Measurements from ENCODE around the gene PCDHGB3. TPM values are rescaled to one million over a fixed set of nuclear protein-coding genes. Genes with fewer than 3 reads are reported as not detected.
A peak's percentile ranks its signal among the peaks of the same experiment; 100 is the strongest.
"Not testable (repeated sequence)": the region's sequence is repeated elsewhere in the genome, so short reads cannot be mapped to it uniquely, and the experiment has no call there.

The PCDHGB3 gene
- total and polyA plus RNA-seq, 12 donors, result 0.39 to 14.0 (median 9.0) TPM

DNA sequence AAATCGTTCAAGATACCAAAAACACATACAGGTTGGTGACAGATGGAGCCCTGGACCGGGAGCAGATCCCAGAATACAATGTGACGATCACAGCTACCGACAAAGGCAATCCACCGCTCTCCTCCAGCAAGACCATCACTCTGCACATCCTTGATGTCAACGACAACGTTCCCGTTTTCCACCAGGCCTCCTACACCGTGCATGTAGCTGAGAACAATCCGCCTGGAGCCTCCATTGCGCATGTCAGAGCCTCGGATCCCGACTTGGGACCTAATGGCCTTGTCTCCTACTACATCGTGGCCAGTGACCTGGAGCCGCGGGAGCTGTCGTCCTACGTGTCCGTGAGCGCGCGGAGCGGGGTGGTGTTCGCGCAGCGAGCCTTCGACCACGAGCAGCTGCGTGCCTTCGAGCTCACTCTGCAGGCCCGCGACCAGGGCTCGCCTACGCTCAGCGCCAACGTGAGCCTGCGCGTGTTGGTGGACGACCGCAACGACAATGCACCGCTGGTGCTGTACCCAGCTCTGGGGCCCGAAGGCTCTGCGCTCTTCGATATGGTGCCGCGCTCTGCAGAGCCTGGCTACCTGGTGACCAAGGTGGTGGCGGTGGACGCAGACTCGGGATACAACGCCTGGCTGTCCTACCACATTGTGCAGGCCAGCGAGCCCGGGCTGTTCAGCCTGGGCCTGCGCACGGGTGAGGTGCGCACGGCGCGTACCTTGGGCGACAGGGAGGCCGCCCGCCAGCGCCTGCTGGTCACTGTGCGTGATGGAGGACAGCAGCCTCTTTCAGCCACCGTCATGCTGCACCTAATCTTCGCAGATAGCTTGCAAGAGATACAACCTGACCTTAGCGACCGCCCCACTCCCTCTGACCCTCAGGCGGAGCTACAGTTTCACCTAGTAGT lies 1.8 kb downstream of the PCDHGB3 start:
- Histone ChIP-seq H3K4me1 (peaks cover 0 to 39% (median 0%) of the 10 kb centered on the region in 9 donors), H3K27ac (no peak overlapping the region), H3K36me3 (peaks cover 0 to 28% (median 0%) of the 10 kb centered on the region in 9 donors), H3K4me3 (no peak overlapping the region), H3K27me3 (peaks cover 0 to 65% (median 0%) of the 10 kb centered on the region in 7 donors), H3K9me3 (peaks cover 0 to 99% (median 63%) of the 10 kb centered on the region in 11 donors)
- DNase-seq (no peak), ATAC-seq (peak in 4 of 8 donors; percentile 11 to 67 (median 42))
- intact Hi-C loops (cut with DNase I), result no loop called here
- WGBS, 2 donors, result 32 to 35% methylated on average over 69 of the region's 69 CpGs
- TF ChIP-seq, protein P1, sequence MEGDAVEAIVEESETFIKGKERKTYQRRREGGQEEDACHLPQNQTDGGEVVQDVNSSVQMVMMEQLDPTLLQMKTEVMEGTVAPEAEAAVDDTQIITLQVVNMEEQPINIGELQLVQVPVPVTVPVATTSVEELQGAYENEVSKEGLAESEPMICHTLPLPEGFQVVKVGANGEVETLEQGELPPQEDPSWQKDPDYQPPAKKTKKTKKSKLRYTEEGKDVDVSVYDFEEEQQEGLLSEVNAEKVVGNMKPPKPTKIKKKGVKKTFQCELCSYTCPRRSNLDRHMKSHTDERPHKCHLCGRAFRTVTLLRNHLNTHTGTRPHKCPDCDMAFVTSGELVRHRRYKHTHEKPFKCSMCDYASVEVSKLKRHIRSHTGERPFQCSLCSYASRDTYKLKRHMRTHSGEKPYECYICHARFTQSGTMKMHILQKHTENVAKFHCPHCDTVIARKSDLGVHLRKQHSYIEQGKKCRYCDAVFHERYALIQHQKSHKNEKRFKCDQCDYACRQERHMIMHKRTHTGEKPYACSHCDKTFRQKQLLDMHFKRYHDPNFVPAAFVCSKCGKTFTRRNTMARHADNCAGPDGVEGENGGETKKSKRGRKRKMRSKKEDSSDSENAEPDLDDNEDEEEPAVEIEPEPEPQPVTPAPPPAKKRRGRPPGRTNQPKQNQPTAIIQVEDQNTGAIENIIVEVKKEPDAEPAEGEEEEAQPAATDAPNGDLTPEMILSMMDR (IDR thresholded peaks at IDR 0.05), result no peak

DNA sequence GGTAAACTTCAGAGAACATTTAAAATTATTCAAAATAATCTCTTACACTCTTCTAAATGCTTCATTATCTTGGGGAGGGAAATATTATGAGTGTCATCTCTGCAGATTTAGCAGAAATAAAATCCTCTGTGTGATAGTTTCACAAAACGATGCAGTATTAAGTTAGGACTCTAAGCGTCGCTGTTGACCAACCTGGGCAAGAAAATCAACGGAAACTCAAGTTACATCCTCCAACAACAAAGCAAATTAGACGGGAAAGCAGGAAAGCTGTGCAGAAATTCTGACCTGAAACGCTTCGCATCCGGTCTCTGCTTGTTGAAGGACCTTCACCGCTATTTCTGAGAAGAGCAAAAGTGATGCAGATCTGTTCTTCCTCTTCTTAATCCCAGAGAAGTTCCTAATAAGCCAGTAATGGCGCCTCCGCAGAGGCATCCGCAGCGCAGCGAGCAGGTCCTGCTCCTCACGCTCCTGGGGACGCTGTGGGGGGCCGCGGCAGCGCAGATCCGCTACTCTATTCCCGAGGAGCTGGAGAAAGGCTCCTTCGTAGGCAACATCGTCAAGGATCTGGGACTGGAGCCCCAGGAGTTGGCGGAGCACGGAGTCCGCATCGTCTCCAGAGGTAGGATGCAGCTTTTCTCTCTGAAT lies 3.8 kb downstream of the PCDHGB3 start, which contains the start of gene PCDHGA6:
TSS of gene PCDHGA6 (plus strand) at position 219 of the 645 bp plus-strand sequence. CDS start at position 412, 193 bp downstream.
- Histone ChIP-seq H3K27me3 (peaks cover 0 to 58% (median 0%) of the 10 kb centered on the region in 7 donors), H3K27ac (peak within 1 kb of the TSS in 1 of 10 donors; percentile 8), H3K4me3 (peak within 1 kb of the TSS in 8 of 10 donors; percentile 13 to 36 (median 23)), H3K9me3 (peaks cover 0 to 99% (median 64%) of the 10 kb centered on the region in 11 donors), H3K36me3 (peaks cover 0 to 43% (median 0%) of the 10 kb centered on the region in 9 donors), H3K4me1 (peaks cover 0 to 39% (median 0%) of the 10 kb centered on the region in 9 donors)
- intact Hi-C loops (cut with DNase I), result no loop called here
- WGBS, 2 donors, result 25 to 27% methylated on average over 27 of the region's 27 CpGs
- TF ChIP-seq, protein P1 (IDR thresholded peaks at IDR 0.05), result peak in 8 of 9 donors; percentile 20 to 53 (median 43)
- ATAC-seq, result no peak
- no peak for DNase-seq

DNA sequence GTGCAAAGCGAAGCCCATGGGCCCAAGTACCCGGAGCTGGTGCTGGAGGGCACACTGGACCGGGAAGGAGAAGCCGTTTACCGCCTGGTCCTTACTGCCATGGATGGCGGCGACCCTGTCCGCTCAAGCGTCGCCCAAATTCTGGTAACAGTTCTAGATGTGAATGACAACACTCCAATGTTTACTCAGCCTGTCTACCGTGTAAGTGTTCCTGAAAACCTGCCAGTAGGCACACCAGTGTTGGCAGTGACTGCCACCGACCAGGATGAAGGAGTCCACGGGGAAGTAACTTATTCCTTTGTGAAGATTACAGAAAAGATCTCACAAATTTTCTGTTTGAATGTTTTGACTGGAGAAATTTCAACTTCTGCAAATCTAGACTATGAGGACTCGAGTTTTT lies 4.6 kb downstream of the PCDHGB3 start:
- intact Hi-C loops (cut with DNase I), result no loop called here
- peaks cover 0 to 43% (median 0%) of the 10 kb centered on the region in 9 donors for H3K36me3 ChIP-seq
- peak overlapping the region in 1 of 10 donors; percentile 25 for H3K4me3 ChIP-seq
- TF ChIP-seq, protein P1 (IDR thresholded peaks at IDR 0.05), result no peak
- 50 to 52% methylated on average over 14 of the region's 14 CpGs for WGBS, 2 donors
- H3K27ac ChIP-seq, result no peak overlapping the region
- peaks cover 0 to 50% (median 0%) of the 10 kb centered on the region in 7 donors for H3K27me3 ChIP-seq
- ATAC-seq, result peak in 6 of 8 donors; percentile 18 to 70 (median 36)
- peaks cover 0 to 37% (median 0%) of the 10 kb centered on the region in 9 donors for H3K4me1 ChIP-seq
- DNase-seq, result no peak
- peaks cover 0 to 99% (median 58%) of the 10 kb centered on the region in 11 donors for H3K9me3 ChIP-seq

DNA sequence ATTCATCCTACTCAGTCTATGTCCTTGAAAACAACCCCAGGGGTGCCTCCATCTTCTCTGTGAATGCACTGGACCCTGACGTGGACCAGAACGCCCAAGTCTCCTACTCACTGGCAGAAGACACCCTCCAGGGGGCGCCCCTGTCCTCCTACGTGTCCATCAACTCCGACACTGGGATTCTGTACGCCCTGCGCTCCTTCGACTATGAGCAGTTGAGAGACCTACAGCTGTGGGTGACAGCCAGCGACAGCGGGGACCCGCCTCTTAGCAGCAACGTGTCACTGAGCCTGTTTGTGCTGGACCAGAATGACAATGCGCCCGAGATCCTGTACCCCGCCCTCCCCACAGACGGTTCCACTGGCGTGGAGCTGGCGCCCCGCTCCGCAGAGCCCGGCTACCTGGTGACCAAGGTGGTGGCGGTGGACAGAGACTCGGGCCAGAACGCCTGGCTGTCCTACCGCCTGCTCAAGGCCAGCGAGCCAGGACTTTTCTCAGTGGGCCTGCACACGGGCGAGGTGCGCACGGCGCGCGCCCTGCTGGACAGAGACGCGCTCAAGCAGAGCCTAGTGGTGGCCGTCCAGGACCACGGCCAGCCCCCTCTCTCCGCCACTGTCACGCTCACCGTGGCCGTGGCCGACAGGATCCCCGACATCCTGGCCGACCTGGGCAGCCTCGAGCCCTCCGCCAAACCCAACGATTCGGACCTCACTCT lies 5.6 kb downstream of the PCDHGB3 start:
- H3K27ac ChIP-seq; H3K4me3 ChIP-seq; DNase-seq; ATAC-seq; intact Hi-C loops (cut with DNase I): not testable (repeated sequence)
- Histone ChIP-seq H3K9me3 (peaks cover 0 to 99% (median 60%) of the 10 kb centered on the region in 11 donors), H3K27me3 (peaks cover 0 to 40% (median 0%) of the 10 kb centered on the region in 7 donors), H3K36me3 (peaks cover 0 to 35% (median 0%) of the 10 kb centered on the region in 9 donors), H3K4me1 (peaks cover 0 to 28% (median 0%) of the 10 kb centered on the region in 9 donors)
- WGBS, 2 donors, result 59 to 61% methylated on average over 37 to 41 of the region's 48 CpGs

Measured in heart right ventricle (tissue), 16 donors.